GM12878 (cell line): ENCODE results near the gene EEFSEC. TPM values are rescaled to one million over a fixed set of nuclear protein-coding genes. Genes with fewer than 3 reads are reported as not detected.

Experiments used
- ATAC-seq: fragments of 200-7000 bp; cut with Tn5 transposase; 3 replicates; pipeline ENCODE4 v1.9.1; 2020; ENCODE audit warnings: mild to moderate bottlenecking, moderate library complexity
- BruUV-seq: library from RNA; stranded (reverse); fragments of 400-500 nt; replicated peaks from 2 replicates; lab custom pipeline; 2021; lab: Mats Ljungman, UMichigan
- CTCF ChIA-PET: fragments of 300-600 bp; sonication (Branson Sonifier 250); formaldehyde crosslinking; extraction: SDS; loops from one replicate; lab custom pipeline; 2021; ENCODE audit warnings: inconsistent platforms; lab: Yijun Ruan, JAX
- POLR2A ChIA-PET: fragments of 350-600 bp; formaldehyde crosslinking; extraction: SDS; loops from one replicate; lab custom pipeline; 2021; ENCODE audit warnings: inconsistent platforms; lab: Charles Lee
- RAD21 ChIA-PET: fragments of 300-600 bp; sonication (Branson Sonifier 250); formaldehyde crosslinking; loops from one replicate; lab custom pipeline; 2023; ENCODE audit warnings: antibody characterized with exemption; ENCODE audit not compliant: unreplicated experiment; lab: Charles Lee
- SMC1A ChIA-PET: fragments of 300-600 bp; sonication (Branson Sonifier 250); formaldehyde crosslinking; loops from one replicate; lab custom pipeline; 2023; ENCODE audit not compliant: unreplicated experiment, uncharacterized antibody; lab: Charles Lee
- DNase-seq: peaks from one replicate; pipeline ENCODE4 v3.0.0-alpha.2; 2011; ENCODE audit warnings: low read depth, low spot score
- FAIRE-seq: peaks from 3 replicates; lab custom pipeline; 2011; peaks lifted over from hg19 to GRCh38; lab: Jason Lieb, UNC
- H2AFZ ChIP-seq: 2 replicates; pipeline ENCODE4 v1.6.0; 2011; ENCODE audit warnings: low read depth, low read length, control low read depth; ENCODE audit not compliant: control insufficient read depth
- H3K27ac ChIP-seq: 2 replicates; pipeline ENCODE4 v1.5.1; 2011; ENCODE audit warnings: control low read depth; ENCODE audit not compliant: control insufficient read depth, insufficient read depth
- H3K27me3 ChIP-seq, 2 experiments: replicated peaks in 1 of 2; 2 replicates each; pipeline versions ENCODE4 v1.6.0 to v1.6.1; 2011; ENCODE audit warnings: low read length in 1 of 2; ENCODE audit not compliant: control insufficient read depth in 2 of 2, insufficient read depth in 2 of 2
- H3K36me3 ChIP-seq, 2 experiments: 2 replicates each; pipeline ENCODE4 v1.5.1; 2011; ENCODE audit warnings: low read length in 1 of 2; ENCODE audit not compliant: control insufficient read depth in 2 of 2, insufficient read depth in 2 of 2
- H3K4me1 ChIP-seq: 2 replicates; pipeline ENCODE4 v1.6.1; 2011; ENCODE audit warnings: mild to moderate bottlenecking, low read length, moderate library complexity, mixed read lengths; ENCODE audit not compliant: control insufficient read depth, insufficient read depth
- H3K4me2 ChIP-seq: 2 replicates; pipeline ENCODE4 v1.6.0; 2011; ENCODE audit warnings: control low read depth; ENCODE audit not compliant: control insufficient read depth, insufficient read depth
- H3K4me3 ChIP-seq: fragments of 200-600 bp; sonication (generic); 2 replicates; pipeline ENCODE4 v1.5.1; 2016
- H3K79me2 ChIP-seq: 2 replicates; pipeline ENCODE4 v1.6.0; 2011; ENCODE audit warnings: low read length; ENCODE audit not compliant: control insufficient read depth, insufficient read depth
- H3K9ac ChIP-seq: 2 replicates; pipeline ENCODE4 v1.8.0; 2011; ENCODE audit warnings: low read length, control low read depth, mixed read lengths; ENCODE audit not compliant: control insufficient read depth, insufficient read depth
- H3K9me3 ChIP-seq: replicated peaks from 3 replicates; pipeline ENCODE4 v1.5.1; 2011; ENCODE audit warnings: mild to moderate bottlenecking, low read length; ENCODE audit not compliant: control insufficient read depth, insufficient read depth
- H4K20me1 ChIP-seq: 2 replicates; pipeline ENCODE4 v1.6.0; 2011; ENCODE audit not compliant: control insufficient read depth, insufficient read depth
- ATF7 ChIP-seq: fragments of 450-650 bp; IDR thresholded peaks from 2 replicates; pipeline ENCODE4 v1.6.1; 2016; ENCODE audit warnings: low read depth, mild to moderate bottlenecking
- CEBPB ChIP-seq, 2 experiments: fragments of 150-350 bp in 1 of 2; IDR thresholded peaks; 2 replicates each; pipeline ENCODE4 v1.6.1; 2012 to 2014; ENCODE audit warnings: low read depth in 2 of 2, low read length in 2 of 2, borderline replicate concordance in 1 of 2, inconsistent platforms in 1 of 2
- E2F4 ChIP-seq: IDR thresholded peaks from 2 replicates; pipeline ENCODE4 v1.6.1; 2012; ENCODE audit warnings: low read depth, low read length, improper control_type of control experiment
- HCFC1 ChIP-seq: fragments of 150-350 bp; IDR thresholded peaks from 2 replicates; pipeline ENCODE4 v1.6.1; 2014; ENCODE audit warnings: low read length
- KAT2A ChIP-seq: conservative IDR thresholded peaks from 2 replicates; pipeline ENCODE4 v1.6.1; 2011; ENCODE audit warnings: low read depth, low read length; ENCODE audit not compliant: control insufficient read depth
- MLLT1 ChIP-seq: fragments of 450-650 bp; IDR thresholded peaks from 2 replicates; pipeline ENCODE4 v1.6.1; 2016; ENCODE audit warnings: mild to moderate bottlenecking
- NFYB ChIP-seq: IDR thresholded peaks from 2 replicates; pipeline ENCODE4 v1.6.1; 2011; ENCODE audit warnings: low read depth, mild to moderate bottlenecking, low read length, improper control_type of control experiment, moderate library complexity; ENCODE audit not compliant: insufficient read depth
- POLR2A ChIP-seq: IDR thresholded peaks from 2 replicates; pipeline ENCODE4 v1.6.1; 2011; ENCODE audit warnings: low read depth, mild to moderate bottlenecking, low read length
- POLR2AphosphoS5 ChIP-seq: IDR thresholded peaks from 2 replicates; pipeline ENCODE4 v1.6.1; 2011; ENCODE audit warnings: mild to moderate bottlenecking, low read length, inconsistent platforms
- SREBF2 ChIP-seq: IDR thresholded peaks from 2 replicates; pipeline ENCODE4 v1.6.1; 2012; ENCODE audit warnings: mild to moderate bottlenecking, low read length
- SUZ12 ChIP-seq: fragments of 200-600 bp; sonication (generic); IDR thresholded peaks from one replicate; pipeline ENCODE4 v1.6.1; 2018; ENCODE audit warnings: antibody characterized with exemption, mild to moderate bottlenecking; ENCODE audit not compliant: unreplicated experiment
- ZBTB40 ChIP-seq: fragments of 450-650 bp; IDR thresholded peaks from 2 replicates; pipeline ENCODE4 v1.6.1; 2016; ENCODE audit warnings: mild to moderate bottlenecking, moderate library complexity, borderline replicate concordance
- WGBS: methylation state at CpG from one replicate; pipeline ENCODE4 v1.1.6; 2016; ENCODE audit warnings: low lambda C conversion rate; ENCODE audit not compliant: insufficient replicate concordance, insufficient coverage; ENCODE audit errors: missing lambda C conversion rate; 5-methylcytosine and 5-hydroxymethylcytosine counted together
- in situ Hi-C: fragments of 300-500 bp; cut with MboI; formaldehyde crosslinking; loops from 9 replicates; pipeline ENCODE4 v1.14.3; 2018; ENCODE audit warnings: mixed read lengths
- intact Hi-C: fragments of 100-400 bp; cut with micrococcal nuclease; formaldehyde crosslinking; loops from one replicate; pipeline ENCODE4 v1.14.2; 2022; ENCODE audit not compliant: unreplicated experiment
- polyA plus RNA-seq, 11 experiments: library from polyadenylated mRNA; depleted of rRNA in 4 of 11; unstranded in 6 of 11; stranded (reverse) in 5 of 11; fragments of >200 nt; fragmentation: Nextera tagmentation in 4 of 11; fragmentation: Illumina TruSeq in 1 of 11; extraction: Ambion mirVana in 4 of 11; extraction: Trizol in 1 of 11; gene quantifications; 1 replicate in 1 of 11; 2 replicates in 10 of 11; pipeline versions ENCODE4 v1.2.1 to v1.2.3, GENCODE V29; 2011 to 2016; ENCODE audit warnings: inconsistent platforms in 2 of 11, missing spikeins in 2 of 11, low read depth in 1 of 11
- total RNA-seq, 4 experiments: library from RNA; depleted of rRNA in 3 of 4; stranded (reverse); fragments of >200 nt in 3 of 4; fragmentation: Illumina TruSeq in 1 of 4; extraction: Trizol in 1 of 4; gene quantifications; 2 replicates each; pipeline versions ENCODE4 v1.2.1 to v1.2.3, GENCODE V29; 2013 to 2021
- TF ChIP-seq, protein P1 (sequence below): fragments of 450-650 bp; IDR thresholded peaks from 2 replicates; pipeline ENCODE4 v1.6.1; 2017; ENCODE audit warnings: low read depth, mild to moderate bottlenecking, moderate library complexity

The EEFSEC gene
- total and polyA plus RNA-seq, 10 of the 15 experiments (the other 5 are each of a cell fraction or from before 2014, with no cell fraction given): 0.29 to 29.1 (median 16.1) TPM

DNA sequence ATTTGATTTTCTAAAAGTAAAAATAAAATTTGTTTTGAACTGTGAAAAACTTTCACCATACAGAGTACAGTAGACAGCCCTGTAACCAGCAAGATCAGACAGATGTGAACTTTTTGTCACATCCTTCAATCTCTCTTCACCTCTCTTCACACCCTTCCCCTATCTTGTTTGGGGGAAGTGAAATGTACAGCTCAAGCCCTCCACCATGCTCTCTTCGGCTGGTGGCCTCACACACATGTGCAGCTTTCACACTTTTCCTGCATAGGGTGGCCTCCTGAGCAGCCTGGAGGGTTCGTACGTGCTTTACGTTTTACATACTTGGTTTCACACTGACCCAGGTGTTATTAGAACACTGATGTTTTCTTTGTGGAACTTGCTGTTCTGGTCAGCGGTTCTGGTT is 227.0 kb downstream of the EEFSEC start (continued):
- no peak for TF ChIP-seq MLLT1
- no peak for TF ChIP-seq KAT2A
- no peak for TF ChIP-seq POLR2A
- no peak for TF ChIP-seq E2F4

GRCh38 chr3:128380719-128381118 is 227.4 kb downstream of the EEFSEC start:
- in situ Hi-C loops: no loop called here
- intact Hi-C loops: no loop called here

More at GRCh38 chr3:128380719-128381118, 227.4 kb downstream of the EEFSEC start:
- TF ChIP-seq HCFC1 (no peak), SUZ12 (no peak), CEBPB (IDR thresholded peaks at IDR 0.05; ENCODE audit: borderline replicate concordance in 1 of 2, low read depth in 2 of 2, low read length in 2 of 2) (no peak), ZBTB40 (no peak), ATF7 (no peak), SREBF2 (no peak), NFYB (no peak), POLR2AphosphoS5 (no peak)
- TF ChIP-seq, protein P1, sequence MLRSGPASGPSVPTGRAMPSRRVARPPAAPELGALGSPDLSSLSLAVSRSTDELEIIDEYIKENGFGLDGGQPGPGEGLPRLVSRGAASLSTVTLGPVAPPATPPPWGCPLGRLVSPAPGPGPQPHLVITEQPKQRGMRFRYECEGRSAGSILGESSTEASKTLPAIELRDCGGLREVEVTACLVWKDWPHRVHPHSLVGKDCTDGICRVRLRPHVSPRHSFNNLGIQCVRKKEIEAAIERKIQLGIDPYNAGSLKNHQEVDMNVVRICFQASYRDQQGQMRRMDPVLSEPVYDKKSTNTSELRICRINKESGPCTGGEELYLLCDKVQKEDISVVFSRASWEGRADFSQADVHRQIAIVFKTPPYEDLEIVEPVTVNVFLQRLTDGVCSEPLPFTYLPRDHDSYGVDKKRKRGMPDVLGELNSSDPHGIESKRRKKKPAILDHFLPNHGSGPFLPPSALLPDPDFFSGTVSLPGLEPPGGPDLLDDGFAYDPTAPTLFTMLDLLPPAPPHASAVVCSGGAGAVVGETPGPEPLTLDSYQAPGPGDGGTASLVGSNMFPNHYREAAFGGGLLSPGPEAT: no peak
- CTCF ChIA-PET: no interaction called here
- FAIRE-seq: no peak
- DNase-seq: no peak
- no peaks in the 10 kb centered on the region for H3K79me2 ChIP-seq
- H4K20me1 ChIP-seq: no peaks in the 10 kb centered on the region
- POLR2A ChIA-PET: no interaction called here
- no peak overlapping the region for H3K9ac ChIP-seq
- no peaks in the 10 kb centered on the region; a peak in 1 of 4 replicates for H3K36me3 ChIP-seq
- H3K27ac ChIP-seq: no peak overlapping the region
- no TSS peak for BruUV-seq
- no peaks in the 10 kb centered on the region for H3K27me3 ChIP-seq
- H3K4me3 ChIP-seq: no peak overlapping the region
- RAD21 ChIA-PET: no interaction called here
- no peaks in the 10 kb centered on the region for H3K4me1 ChIP-seq
- SMC1A ChIA-PET: no interaction called here
- ATAC-seq: no peak
- 88% methylated on average over 6 of the region's 6 CpGs for WGBS
- H3K9me3 ChIP-seq: no peaks in the 10 kb centered on the region
- no peak overlapping the region for H2AFZ ChIP-seq
- no peak overlapping the region for H3K4me2 ChIP-seq
